Osteocyte (in vitro differentiated cells): ENCODE results near the gene OSBPL10. TPM values are rescaled to one million over a fixed set of nuclear protein-coding genes. Genes with fewer than 3 reads are reported as not detected.

ENCODE experiments used
- DNase-seq: peaks from one replicate; pipeline ENCODE4 v3.0.0; 2021; ENCODE audit warnings: mixed read lengths; ENCODE audit not compliant: unreplicated experiment; ENCODE audit errors: extremely low spot score
- H3K27ac Mint-ChIP-seq: one replicate; pipeline ENCODE4 v1.8.0; 2021; ENCODE audit warnings: mild to moderate bottlenecking, mixed read lengths; ENCODE audit not compliant: unreplicated experiment
- H3K27me3 Mint-ChIP-seq: one replicate; pipeline ENCODE4 v1.8.0; 2021; ENCODE audit warnings: mixed read lengths; ENCODE audit not compliant: unreplicated experiment
- H3K36me3 Mint-ChIP-seq: one replicate; pipeline ENCODE4 v1.8.0; 2021; ENCODE audit warnings: mixed read lengths; ENCODE audit not compliant: unreplicated experiment
- H3K4me1 Mint-ChIP-seq: one replicate; pipeline ENCODE4 v1.8.0; 2021; ENCODE audit warnings: mixed read lengths; ENCODE audit not compliant: unreplicated experiment
- H3K4me3 Mint-ChIP-seq: one replicate; pipeline ENCODE4 v1.8.0; 2021; ENCODE audit warnings: mild to moderate bottlenecking, moderate library complexity, mixed read lengths; ENCODE audit not compliant: unreplicated experiment
- H3K9me3 Mint-ChIP-seq: one replicate; pipeline ENCODE4 v1.8.0; 2021; ENCODE audit warnings: mixed read lengths; ENCODE audit not compliant: unreplicated experiment
- CTCF ChIP-seq: fragments of 200-600 bp; sonication (generic); IDR thresholded peaks from 2 replicates; pipeline ENCODE4 v1.5.0; 2021; ENCODE audit warnings: antibody characterized with exemption, mild to moderate bottlenecking, moderate library complexity
- total RNA-seq: library from RNA; stranded (reverse); gene quantifications from 2 replicates; pipeline ENCODE4 v1.2.1, GENCODE V29; 2021

OSBPL10 gene
- total RNA-seq, 1 donor from 2014 or later = 21.7 TPM

GRCh38 chr3:31973837-31974236 lies 7.2 kb downstream of the OSBPL10 start:
- Mint-ChIP-seq H3K4me3 (no peak overlapping the region), H3K27ac (no peak overlapping the region), H3K9me3 (no peaks in the 10 kb centered on the region), H3K36me3 (peaks cover 4% of the 10 kb centered on the region), H3K27me3 (no peaks in the 10 kb centered on the region), H3K4me1 (peaks cover 48% of the 10 kb centered on the region)
- TF ChIP-seq CTCF = no peak
- DNase-seq = no peak

GRCh38 chr3:31973081-31973480 lies 8.0 kb downstream of the OSBPL10 start:
- H3K36me3 Mint-ChIP-seq = peaks cover 4% of the 10 kb centered on the region
- no peak for DNase-seq
- TF ChIP-seq CTCF = no peak
- H3K9me3 Mint-ChIP-seq = no peaks in the 10 kb centered on the region
- no peak overlapping the region for H3K4me3 Mint-ChIP-seq
- H3K27ac Mint-ChIP-seq = no peak overlapping the region
- no peaks in the 10 kb centered on the region for H3K27me3 Mint-ChIP-seq
- peaks cover 49% of the 10 kb centered on the region for H3K4me1 Mint-ChIP-seq

GRCh38 chr3:31971607-31972006 lies 9.5 kb downstream of the OSBPL10 start:
- no peak for TF ChIP-seq CTCF
- Mint-ChIP-seq H3K27me3 (no peaks in the 10 kb centered on the region), H3K27ac (no peak overlapping the region), H3K4me3 (no peak overlapping the region), H3K4me1 (peaks cover 50% of the 10 kb centered on the region), H3K9me3 (no peaks in the 10 kb centered on the region), H3K36me3 (peaks cover 4% of the 10 kb centered on the region)
- no peak for DNase-seq

- peak overlapping the region; percentile 51 for H3K4me3 Mint-ChIP-seq
- H3K27me3 Mint-ChIP-seq = no peaks in the 10 kb centered on the region
- peaks cover 44% of the 10 kb centered on the region for H3K4me1 Mint-ChIP-seq
- DNase-seq = no peak
- no peaks in the 10 kb centered on the region for H3K36me3 Mint-ChIP-seq
- peak overlapping the region; percentile 96 for H3K27ac Mint-ChIP-seq
- TF ChIP-seq CTCF = no peak
- H3K9me3 Mint-ChIP-seq = no peaks in the 10 kb centered on the region
Observed at GRCh38 chr3:31968927-31969418, 12.1 kb downstream of the OSBPL10 start.

GRCh38 chr3:31968369-31968926 lies 12.6 kb downstream of the OSBPL10 start:
- H3K4me1 Mint-ChIP-seq = peaks cover 44% of the 10 kb centered on the region
- no peak for DNase-seq
- H3K4me3 Mint-ChIP-seq = peak overlapping the region; percentile 51
- no peaks in the 10 kb centered on the region for H3K36me3 Mint-ChIP-seq
- no peaks in the 10 kb centered on the region for H3K9me3 Mint-ChIP-seq
- TF ChIP-seq CTCF = no peak
- H3K27me3 Mint-ChIP-seq = no peaks in the 10 kb centered on the region
- peak overlapping the region; percentile 96 for H3K27ac Mint-ChIP-seq
